Small intestine (tissue), 7 donors: Measurements from ENCODE around the gene SYCP2L. TPM values are rescaled to one million over a fixed set of nuclear protein-coding genes. Genes with fewer than 3 reads are reported as not detected.

Experiments used
- DNase-seq, 2 donors: peaks; one replicate each; pipeline versions ENCODE4 v3.0.0 to v3.0.0-alpha.2; 2013
- FAIRE-seq: peaks from 2 replicates; lab custom pipeline; 2012; peaks lifted over from hg19 to GRCh38; lab: Jason Lieb, UNC
- H3K27ac ChIP-seq, 3 donors: one replicate each; pipeline ENCODE4 v1.5.1; 2013; ENCODE audit warnings: low read length in 2 of 3, mild to moderate bottlenecking in 2 of 3, control low read depth in 1 of 3, inconsistent platforms in 1 of 3, low read depth in 1 of 3, moderate library complexity in 1 of 3
- H3K27me3 ChIP-seq, 3 donors: one replicate each; pipeline ENCODE4 v1.6.1; 2013; ENCODE audit warnings: low read length in 3 of 3, inconsistent platforms in 1 of 3; ENCODE audit not compliant: control insufficient read depth in 3 of 3, insufficient read depth in 3 of 3
- H3K36me3 ChIP-seq, 3 donors: one replicate each; pipeline ENCODE4 v1.6.1; 2013; ENCODE audit warnings: low read length in 3 of 3, inconsistent platforms in 1 of 3, low read depth in 1 of 3, mild to moderate bottlenecking in 1 of 3, moderate library complexity in 1 of 3; ENCODE audit not compliant: control insufficient read depth in 3 of 3, insufficient read depth in 2 of 3
- H3K4me1 ChIP-seq, 3 donors: one replicate each; pipeline ENCODE4 v1.6.1; 2013; ENCODE audit warnings: low read length in 2 of 3, inconsistent platforms in 1 of 3, low read depth in 1 of 3, mild to moderate bottlenecking in 1 of 3, moderate library complexity in 1 of 3; ENCODE audit not compliant: control insufficient read depth in 3 of 3, insufficient read depth in 2 of 3
- H3K4me3 ChIP-seq, 3 donors: one replicate each; pipeline ENCODE4 v1.5.1; 2013; ENCODE audit warnings: low read length in 3 of 3, control low read depth in 1 of 3, inconsistent platforms in 1 of 3, low read depth in 1 of 3, mild to moderate bottlenecking in 1 of 3, moderate library complexity in 1 of 3
- H3K9me3 ChIP-seq, 2 donors: one replicate each; pipeline ENCODE4 v1.6.1; 2013; ENCODE audit warnings: low read depth in 1 of 2, low read length in 1 of 2; ENCODE audit not compliant: control insufficient read depth in 2 of 2, insufficient read depth in 1 of 2
- WGBS, 3 donors: extraction: QIAGEN DNeasy Blood & Tissue Kit; methylation state at CpG; one replicate each; pipeline ENCODE4 v1.1.7; 2013; 5-methylcytosine and 5-hydroxymethylcytosine counted together
- polyA plus RNA-seq, 4 donors: library from polyadenylated mRNA; stranded (reverse) in 3 of 4; unstranded in 1 of 4; fragments of 200-250 nt in 3 of 4; fragments of 120-200 nt in 1 of 4; gene quantifications; one replicate each; pipeline versions ENCODE4 v1.2.1 to v1.2.3, GENCODE V29; 2013
- donor health status: healthy with polysubstance abuse.
- donor health status: control.
- donor health status: control.
- donor health status: Bipolar disorder and iron deficiency.
- donor health status: healthy.

Gene SYCP2L
- polyA plus RNA-seq, 4 donors: 0.07 to 0.40 TPM; not detected in 2

DNA sequence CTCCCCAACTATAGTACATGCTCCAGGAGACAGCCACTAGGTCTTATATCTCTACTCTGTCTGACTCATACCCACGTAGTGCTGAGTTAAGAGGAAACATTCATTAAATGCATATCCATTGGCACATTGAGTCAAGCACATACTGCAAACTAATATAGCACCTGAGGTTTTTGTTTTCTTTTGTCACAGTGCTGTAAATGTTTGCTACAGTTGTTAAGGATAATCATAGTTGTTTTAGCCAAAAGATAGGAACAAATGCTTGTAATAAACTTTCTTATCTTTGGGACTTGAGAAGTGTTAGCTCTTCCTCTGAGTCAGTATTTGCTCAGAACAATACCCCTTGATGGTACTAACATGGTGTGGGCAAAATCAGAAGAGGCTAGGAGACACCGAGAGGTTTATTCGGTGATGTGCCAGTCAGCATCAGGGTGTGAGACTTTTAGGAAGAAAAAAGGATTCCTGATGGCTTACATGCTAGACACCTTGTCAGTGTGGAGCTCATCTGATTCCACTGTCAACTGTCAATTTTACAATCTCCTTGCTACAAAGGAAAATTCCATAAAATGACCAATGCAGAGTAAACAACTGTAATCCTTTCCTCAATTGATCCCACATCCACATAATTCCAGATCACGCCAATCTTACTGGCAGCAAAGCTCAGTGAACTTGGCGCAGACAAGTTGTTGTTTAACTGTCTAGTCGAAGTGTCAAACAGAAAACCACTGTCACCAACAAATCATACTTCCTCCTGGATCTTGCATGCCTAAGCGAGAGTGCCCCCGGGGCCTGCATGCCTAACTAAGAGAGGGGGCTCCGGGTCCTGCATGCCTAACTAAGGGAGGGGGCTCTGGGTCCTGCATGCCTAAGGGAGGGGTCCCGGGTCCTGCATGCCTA, 121.1 kb downstream of the SYCP2L start:
- Histone ChIP-seq H3K4me1 (peaks cover 0 to 3% (median 0%) of the 10 kb centered on the region in 3 donors), H3K27me3 (peaks cover 0 to 4% (median 0%) of the 10 kb centered on the region in 3 donors), H3K36me3 (no peaks in the 10 kb centered on the region), H3K27ac (no peak overlapping the region), H3K4me3 (no peak overlapping the region), H3K9me3 (no peaks in the 10 kb centered on the region)
- FAIRE-seq (no peak), DNase-seq (no peak)
- WGBS, 3 donors: 67 to 73% (median 73%) methylated on average over 10 of the region's 10 CpGs

GRCh38 chr6:11008821-11009220, 122.0 kb downstream of the SYCP2L start:
- Histone ChIP-seq H3K9me3 (no peaks in the 10 kb centered on the region), H3K27me3 (peaks cover 0 to 4% (median 0%) of the 10 kb centered on the region in 3 donors), H3K36me3 (no peaks in the 10 kb centered on the region), H3K4me1 (peaks cover 0 to 3% (median 0%) of the 10 kb centered on the region in 3 donors), H3K27ac (no peak overlapping the region), H3K4me3 (no peak overlapping the region)
- DNase-seq (no peak), FAIRE-seq (no peak)
- WGBS, 3 donors: 46 to 71% (median 65%) methylated on average over 1 of the region's 1 CpG

- FAIRE-seq: no peak
- 67 to 71% (median 68%) methylated on average over 6 of the region's 6 CpGs for WGBS, 3 donors
- H3K27me3 ChIP-seq: peaks cover 0 to 4% (median 0%) of the 10 kb centered on the region in 3 donors
Observed at GRCh38 chr6:11009353-11009752, 122.5 kb downstream of the SYCP2L start.

GRCh38 chr6:11011787-11012234, 125.0 kb downstream of the SYCP2L start:
- 25 to 47% (median 41%) methylated on average over 8 of the region's 8 CpGs for WGBS, 3 donors
- Histone ChIP-seq H3K27me3 (peaks cover 0 to 6% (median 0%) of the 10 kb centered on the region in 3 donors), H3K27ac (no peak overlapping the region), H3K9me3 (no peaks in the 10 kb centered on the region), H3K4me3 (no peak overlapping the region), H3K36me3 (no peaks in the 10 kb centered on the region), H3K4me1 (peaks cover 0 to 3% (median 0%) of the 10 kb centered on the region in 3 donors)
- DNase-seq (peak in 1 of 2 donors; percentile 30), FAIRE-seq (no peak)

More at GRCh38 chr6:11009353-11009752, 122.5 kb downstream of the SYCP2L start:
- H3K4me3 ChIP-seq: no peak overlapping the region
- H3K27ac ChIP-seq: no peak overlapping the region
- no peak for DNase-seq
- H3K4me1 ChIP-seq: peaks cover 0 to 3% (median 0%) of the 10 kb centered on the region in 3 donors
- H3K9me3 ChIP-seq: no peaks in the 10 kb centered on the region
- no peaks in the 10 kb centered on the region for H3K36me3 ChIP-seq

- no peak for FAIRE-seq
- Histone ChIP-seq H3K36me3 (no peaks in the 10 kb centered on the region), H3K9me3 (no peaks in the 10 kb centered on the region), H3K4me1 (peaks cover 0 to 3% (median 0%) of the 10 kb centered on the region in 3 donors), H3K27me3 (peaks cover 0 to 6% (median 0%) of the 10 kb centered on the region in 3 donors), H3K27ac (no peak overlapping the region), H3K4me3 (no peak overlapping the region)
- DNase-seq: no peak
- 23 to 55% (median 28%) methylated on average over 5 of the region's 5 CpGs for WGBS, 3 donors
Observed at GRCh38 chr6:11012295-11012754, 125.5 kb downstream of the SYCP2L start.

DNA sequence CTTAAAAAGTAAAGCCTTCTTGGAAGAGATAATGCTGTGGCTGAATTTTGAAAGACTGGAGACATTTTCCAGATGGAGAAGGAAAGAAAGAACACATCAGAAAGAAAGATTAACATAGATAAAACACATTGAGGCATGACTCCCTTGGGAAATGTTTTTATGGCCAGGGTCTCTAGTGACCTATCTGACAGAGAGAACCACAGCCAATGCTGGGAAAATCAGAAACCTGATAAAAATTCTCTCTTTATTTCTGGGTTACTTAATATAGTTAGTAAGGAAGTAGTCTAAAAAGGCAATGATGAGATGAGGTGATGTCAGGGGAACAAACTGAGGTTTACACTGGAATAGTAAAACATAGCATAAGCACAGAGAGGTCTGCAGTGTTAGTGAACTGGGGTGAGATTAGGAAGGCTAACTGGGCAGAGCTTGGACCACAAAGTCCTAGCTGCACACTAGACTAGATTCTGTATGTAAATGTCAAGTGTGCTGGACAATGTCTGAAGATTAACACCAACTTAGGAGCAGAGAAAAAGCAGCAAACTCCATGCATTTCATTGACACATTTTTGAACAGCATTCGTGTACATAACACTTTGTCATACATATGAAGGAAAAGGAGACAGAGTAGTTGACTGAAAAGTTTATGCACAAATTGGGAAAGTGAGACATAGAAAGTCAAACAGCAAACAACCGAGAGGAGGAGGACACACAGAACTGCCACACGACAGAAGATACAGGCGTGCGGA, 126.3 kb downstream of the SYCP2L start:
- DNase-seq (no peak), FAIRE-seq (no peak)
- Histone ChIP-seq H3K27ac (no peak overlapping the region), H3K27me3 (peaks cover 0 to 6% (median 0%) of the 10 kb centered on the region in 3 donors), H3K9me3 (no peaks in the 10 kb centered on the region), H3K36me3 (no peaks in the 10 kb centered on the region), H3K4me3 (no peak overlapping the region), H3K4me1 (peaks cover 0 to 3% (median 0%) of the 10 kb centered on the region in 3 donors)
- 89 to 93% (median 93%) methylated on average over 5 of the region's 5 CpGs for WGBS, 3 donors

GRCh38 chr6:11013721-11014070, 126.8 kb downstream of the SYCP2L start:
- Histone ChIP-seq H3K9me3 (no peaks in the 10 kb centered on the region), H3K27ac (no peak overlapping the region), H3K36me3 (no peaks in the 10 kb centered on the region), H3K4me3 (no peak overlapping the region), H3K27me3 (peaks cover 0 to 6% (median 0%) of the 10 kb centered on the region in 3 donors), H3K4me1 (peaks cover 0 to 3% (median 0%) of the 10 kb centered on the region in 3 donors)
- 77 to 85% (median 77%) methylated on average over 3 of the region's 3 CpGs for WGBS, 3 donors
- DNase-seq (no peak), FAIRE-seq (no peak)

GRCh38 chr6:11015102-11015501, 128.2 kb downstream of the SYCP2L start:
- no peak overlapping the region for H3K27ac ChIP-seq
- no peak for FAIRE-seq
- no peak for DNase-seq
- H3K4me3 ChIP-seq: no peak overlapping the region
- peaks cover 0 to 6% (median 0%) of the 10 kb centered on the region in 3 donors for H3K27me3 ChIP-seq
- no peaks in the 10 kb centered on the region for H3K9me3 ChIP-seq
- no peaks in the 10 kb centered on the region for H3K36me3 ChIP-seq
- no peaks in the 10 kb centered on the region for H3K4me1 ChIP-seq
